IPS-18c (cell line): ENCODE results near the gene KRT37.

Experiments used
- H3K4me3 ChIP-seq: 2 replicates; pipeline ENCODE4 v1.7.0; 2013; ENCODE audit warnings: low read depth, mild to moderate bottlenecking, low read length, moderate library complexity; ENCODE audit not compliant: insufficient read depth
- H3K9me3 ChIP-seq: one replicate; pipeline ENCODE4 v1.6.1; 2013; ENCODE audit warnings: mild to moderate bottlenecking, low read length, moderate library complexity; ENCODE audit not compliant: control insufficient read depth, insufficient read depth

KRT37 gene

DNA sequence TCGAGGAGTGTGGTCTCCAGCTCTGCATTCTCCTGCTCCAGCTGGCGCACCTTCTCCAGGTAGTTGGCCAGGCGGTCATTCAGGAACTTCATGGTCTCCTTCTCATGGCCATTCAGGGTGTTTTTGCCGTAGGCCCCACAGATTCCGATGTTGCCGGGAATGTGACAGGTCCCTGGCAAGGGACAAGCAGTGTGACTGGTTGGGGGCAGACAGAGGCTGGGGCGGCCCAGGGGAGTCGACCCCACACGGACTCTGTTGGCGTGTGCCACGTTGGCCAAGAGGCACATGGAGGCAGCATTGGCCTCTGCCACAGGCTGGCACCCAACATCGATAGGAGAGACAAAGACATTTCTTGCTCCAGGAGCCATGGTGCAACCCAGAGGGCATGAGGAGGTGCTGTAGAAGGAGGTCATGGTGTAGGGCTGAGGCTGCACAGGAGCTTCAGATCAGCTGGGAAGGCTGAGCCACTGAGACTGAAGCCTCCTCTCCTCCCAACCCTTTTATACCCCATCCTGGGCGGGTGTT, at the start of gene KRT37:
KRT37 (minus strand) TSS at position 475 of the 525 bp plus-strand sequence; CDS start at position 413, 62 bp downstream.
- H3K9me3 ChIP-seq, result no peaks in the 10 kb centered on the region
- H3K4me3 ChIP-seq, result no peak within 1 kb of the TSS

DNA sequence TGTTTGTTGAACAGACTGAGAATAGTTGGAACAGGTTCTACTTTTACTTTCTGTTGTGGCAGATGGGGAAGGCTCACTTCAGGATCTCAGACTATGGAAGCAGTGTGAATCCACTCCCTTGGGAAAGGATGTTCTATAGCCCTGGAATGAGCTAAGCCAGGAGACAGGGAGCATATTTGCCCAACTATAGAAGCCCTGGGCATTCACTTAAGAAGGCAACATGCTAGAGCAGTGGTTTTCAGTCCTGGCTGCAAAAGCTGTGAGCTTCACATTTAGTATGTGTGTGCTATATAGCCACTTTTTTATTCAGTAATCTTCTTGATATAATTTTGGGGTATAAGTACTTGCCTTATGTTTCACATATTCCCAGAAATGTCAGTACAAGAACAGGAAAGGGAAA, 44.0 kb upstream of the KRT37 start:
- no peak overlapping the region for H3K4me3 ChIP-seq
- H3K9me3 ChIP-seq, result peaks cover 2% of the 10 kb centered on the region

DNA sequence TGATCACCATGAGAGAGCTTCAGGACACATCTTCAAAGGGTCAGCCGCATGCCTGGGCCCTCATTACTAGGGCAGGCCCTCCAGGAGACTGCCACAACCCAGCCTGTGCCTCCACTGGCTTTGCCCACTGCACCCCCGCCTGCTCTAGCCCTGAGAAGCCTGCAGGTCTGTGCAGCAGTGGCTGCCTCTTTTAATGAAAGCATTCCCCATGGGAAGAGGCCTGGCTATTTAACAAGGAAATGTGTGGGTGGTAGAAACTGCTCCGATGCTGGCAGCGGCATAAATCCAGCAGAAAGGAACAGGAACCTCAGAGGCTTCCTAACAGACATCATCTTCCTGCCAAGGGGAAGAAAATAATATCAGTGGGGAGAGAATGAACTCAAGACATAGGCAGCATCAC, 43.2 kb upstream of the KRT37 start:
- Histone ChIP-seq H3K4me3 (no peak overlapping the region), H3K9me3 (peaks cover 2% of the 10 kb centered on the region)

DNA sequence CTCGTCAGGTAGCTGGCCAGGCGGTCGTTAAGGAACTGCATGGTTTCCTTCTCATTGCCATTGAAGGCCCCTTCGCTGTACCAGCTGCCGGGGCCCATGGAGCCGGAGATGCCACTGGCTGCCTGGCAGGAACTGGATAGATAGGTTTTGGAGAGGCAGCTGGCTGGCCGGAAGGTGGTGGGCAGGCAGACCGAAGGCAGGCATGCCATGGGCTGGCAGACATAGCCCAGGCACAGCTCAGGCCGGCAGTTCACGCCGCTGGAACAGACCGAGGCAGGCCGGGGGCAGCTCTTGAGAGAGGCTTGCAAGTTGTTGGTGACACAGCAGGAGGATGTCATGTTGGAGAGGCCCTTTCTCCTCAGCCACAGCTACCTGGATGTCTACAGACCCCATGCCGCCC, 42.6 kb upstream of the KRT37 start, which contains the start of gene KRT32:
KRT32 (minus strand) TSS at position 399 of the 400 bp plus-strand sequence; CDS start at position 338, 61 bp downstream.
- H3K4me3 ChIP-seq, result no peak within 1 kb of the TSS
- peaks cover 2% of the 10 kb centered on the region for H3K9me3 ChIP-seq

DNA sequence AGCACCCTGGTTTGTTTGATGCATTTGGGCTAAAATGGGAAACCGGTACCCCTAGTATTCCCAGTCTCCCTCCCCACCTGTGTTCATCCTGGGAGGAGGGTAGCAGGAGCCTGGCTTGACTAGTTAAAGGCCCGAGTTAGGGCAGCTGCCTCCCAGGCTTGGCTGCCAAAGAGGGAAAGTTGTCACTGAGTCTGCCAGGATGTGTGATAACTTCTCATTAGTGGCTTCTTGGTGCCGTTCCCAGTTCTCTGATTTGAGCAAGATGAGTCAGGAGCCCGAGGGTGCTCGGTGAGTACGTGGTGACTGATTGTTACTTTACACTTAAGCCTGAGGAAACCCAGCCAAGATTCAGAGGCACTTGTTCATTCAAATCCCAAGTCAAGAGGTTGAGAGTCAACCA, 40.3 kb upstream of the KRT37 start:
- Histone ChIP-seq H3K4me3 (no peak overlapping the region), H3K9me3 (peaks cover 2% of the 10 kb centered on the region)

DNA sequence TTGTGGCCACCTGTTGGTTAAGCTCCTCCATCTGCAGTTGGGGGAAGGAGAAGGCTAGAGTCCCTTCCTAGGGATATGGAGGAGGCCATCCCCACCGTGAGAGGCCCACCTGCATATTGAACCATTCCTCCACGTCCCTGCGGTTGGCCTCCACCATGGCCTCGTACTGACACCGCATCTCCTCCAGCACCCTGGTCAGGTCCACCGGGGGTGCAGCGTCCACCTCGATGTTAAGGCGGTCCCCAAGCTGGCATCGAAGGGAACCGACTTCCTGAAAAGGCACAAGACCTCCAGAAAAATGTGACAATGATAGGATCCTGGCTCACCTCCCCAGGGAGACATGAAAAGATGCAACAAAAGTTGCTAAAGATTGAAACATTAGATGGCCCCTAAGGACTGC, 39.8 kb upstream of the KRT37 start:
- no peak overlapping the region for H3K4me3 ChIP-seq
- H3K9me3 ChIP-seq, result peaks cover 2% of the 10 kb centered on the region

DNA sequence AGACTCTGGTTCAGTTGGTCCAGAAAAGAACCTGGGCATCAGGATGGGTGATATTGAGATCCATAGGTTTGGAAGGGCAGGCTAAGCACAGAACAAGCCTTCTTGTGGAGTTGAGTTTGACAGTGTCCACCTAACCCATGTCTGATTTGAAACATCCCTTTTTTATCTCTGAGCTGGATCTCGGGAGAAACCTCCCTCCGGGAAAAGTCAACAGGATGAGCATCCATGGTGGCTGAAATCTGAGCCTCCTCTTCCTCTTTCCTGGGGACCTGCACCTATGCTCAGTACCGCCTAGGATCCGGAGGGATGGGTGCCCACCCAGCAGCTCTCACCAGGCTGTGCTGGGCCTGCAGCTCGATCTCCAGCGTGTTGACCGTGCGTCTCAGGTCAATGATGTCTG, 39.4 kb upstream of the KRT37 start:
- Histone ChIP-seq H3K4me3 (no peak overlapping the region), H3K9me3 (peaks cover 2% of the 10 kb centered on the region)

DNA sequence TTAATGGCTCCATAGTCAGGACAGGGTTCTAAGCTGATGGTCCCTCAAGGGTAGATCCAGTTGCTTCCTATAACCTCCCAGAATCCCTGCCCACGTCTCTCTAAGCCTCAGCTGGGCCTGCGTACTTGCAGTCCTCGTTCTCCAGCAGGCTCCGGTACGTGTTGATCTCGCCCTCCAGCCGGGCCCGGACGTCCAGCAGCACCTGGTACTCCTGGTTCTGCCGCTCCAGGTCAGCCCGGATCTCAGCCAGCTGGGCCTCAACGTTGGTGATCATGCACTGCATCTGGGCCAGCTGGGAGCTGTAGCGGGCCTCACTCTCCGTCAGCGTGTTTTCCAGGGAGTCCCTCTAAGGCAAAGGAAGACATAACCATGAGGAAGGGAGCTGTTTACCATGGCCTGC, 38.3 kb upstream of the KRT37 start:
- Histone ChIP-seq H3K9me3 (peaks cover 2% of the 10 kb centered on the region), H3K4me3 (no peak overlapping the region)

DNA sequence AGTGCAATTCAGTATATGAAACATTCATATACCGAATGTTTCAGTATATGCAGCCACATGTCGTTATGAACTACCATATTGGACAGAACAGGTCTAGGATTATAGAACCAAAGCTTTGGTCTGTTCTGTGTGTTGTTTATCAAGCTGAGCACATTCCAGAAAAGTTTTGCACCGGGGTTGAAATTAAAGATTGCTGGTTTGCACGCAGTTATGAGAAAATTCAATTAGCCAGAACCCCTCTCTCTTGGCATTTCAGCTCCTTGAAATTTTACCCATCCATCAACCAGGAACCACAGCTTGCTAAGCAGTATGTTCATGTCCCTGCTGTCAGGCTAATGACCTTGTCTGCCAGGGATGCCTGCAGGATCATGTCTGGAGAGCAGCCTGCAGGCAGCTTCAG, 33.3 kb upstream of the KRT37 start:
- Histone ChIP-seq H3K9me3 (peaks cover 3% of the 10 kb centered on the region), H3K4me3 (no peak overlapping the region)

DNA sequence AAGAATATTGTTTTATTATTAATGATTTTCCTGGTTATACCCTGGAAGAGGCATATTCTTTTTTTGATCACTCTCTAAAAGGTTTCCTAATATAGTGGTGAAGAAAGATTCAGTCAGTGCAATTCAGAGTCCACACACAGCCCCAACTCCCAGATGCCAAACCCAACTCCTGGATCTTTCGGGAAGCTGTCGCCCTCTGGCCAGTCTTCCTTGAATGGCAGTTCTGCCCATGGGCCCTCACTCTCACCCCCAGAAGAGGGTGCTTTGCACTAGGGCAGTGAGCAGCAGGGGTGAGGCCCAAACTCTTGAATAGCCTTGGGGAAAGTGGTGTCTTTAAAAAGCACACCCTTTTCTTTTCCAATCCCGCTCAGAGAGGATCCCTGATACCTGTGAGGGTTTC, 31.8 kb upstream of the KRT37 start:
- H3K9me3 ChIP-seq, result peaks cover 8% of the 10 kb centered on the region
- no peak overlapping the region for H3K4me3 ChIP-seq

DNA sequence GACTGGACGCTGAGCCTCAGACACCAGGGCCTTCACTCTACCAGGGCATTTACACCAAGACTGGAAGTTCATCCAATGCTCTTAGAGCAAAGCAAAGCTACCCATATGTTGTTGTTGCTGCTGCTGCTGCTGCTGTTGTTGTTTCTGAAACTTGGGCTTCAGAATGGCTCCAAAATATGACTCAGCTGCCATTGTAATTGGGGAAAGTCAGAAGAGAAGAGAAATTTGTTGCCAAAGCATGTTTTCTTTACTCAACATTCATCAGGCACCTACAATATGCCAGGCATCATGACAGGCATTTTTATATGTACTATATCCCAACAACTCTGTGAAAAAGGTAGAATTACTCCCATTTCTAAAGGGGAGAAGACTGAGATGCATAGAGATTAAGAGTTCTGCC, 30.9 kb upstream of the KRT37 start:
- H3K4me3 ChIP-seq, result no peak overlapping the region
- peaks cover 8% of the 10 kb centered on the region for H3K9me3 ChIP-seq

DNA sequence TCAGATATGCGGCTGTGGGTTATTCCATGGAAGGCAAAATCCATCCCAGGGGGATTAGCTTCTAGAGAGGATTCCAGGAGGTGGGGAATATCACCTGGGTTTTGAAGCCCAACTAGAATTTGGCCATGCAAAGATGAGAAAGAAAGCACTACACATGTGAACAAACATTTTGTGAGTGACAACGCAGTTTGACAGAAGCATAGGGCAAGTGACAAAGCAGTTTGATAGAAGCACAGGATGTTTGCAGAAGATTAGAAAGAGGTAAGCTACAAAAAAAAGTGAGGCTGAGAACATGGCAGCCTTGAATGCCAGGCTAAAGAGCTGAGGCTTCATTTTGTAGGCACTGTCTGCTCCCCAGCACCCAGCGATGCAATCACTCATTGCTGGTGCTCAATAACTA, 28.7 kb upstream of the KRT37 start:
- H3K9me3 ChIP-seq, result peaks cover 8% of the 10 kb centered on the region
- H3K4me3 ChIP-seq, result no peak overlapping the region

DNA sequence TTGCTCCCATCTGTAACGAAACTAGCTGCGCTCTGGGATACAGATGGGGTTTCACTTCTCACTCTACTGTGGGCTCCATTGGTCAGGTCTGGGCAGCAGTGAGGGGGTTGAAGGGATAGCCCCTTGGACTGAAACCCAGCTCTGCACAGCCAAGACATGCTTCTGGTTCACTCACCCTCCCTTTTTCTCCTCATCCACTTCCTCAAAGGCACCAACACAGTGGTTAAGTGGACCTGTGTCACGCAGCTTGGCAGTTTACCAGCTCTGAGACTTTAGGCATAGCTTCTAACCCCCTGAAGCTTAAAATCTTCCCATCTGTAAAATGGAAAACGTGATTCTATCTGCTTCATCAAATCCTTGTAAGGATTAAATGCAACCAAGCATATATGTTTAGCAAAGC, 27.9 kb upstream of the KRT37 start:
- Histone ChIP-seq H3K4me3 (no peak overlapping the region), H3K9me3 (peaks cover 7% of the 10 kb centered on the region)

DNA sequence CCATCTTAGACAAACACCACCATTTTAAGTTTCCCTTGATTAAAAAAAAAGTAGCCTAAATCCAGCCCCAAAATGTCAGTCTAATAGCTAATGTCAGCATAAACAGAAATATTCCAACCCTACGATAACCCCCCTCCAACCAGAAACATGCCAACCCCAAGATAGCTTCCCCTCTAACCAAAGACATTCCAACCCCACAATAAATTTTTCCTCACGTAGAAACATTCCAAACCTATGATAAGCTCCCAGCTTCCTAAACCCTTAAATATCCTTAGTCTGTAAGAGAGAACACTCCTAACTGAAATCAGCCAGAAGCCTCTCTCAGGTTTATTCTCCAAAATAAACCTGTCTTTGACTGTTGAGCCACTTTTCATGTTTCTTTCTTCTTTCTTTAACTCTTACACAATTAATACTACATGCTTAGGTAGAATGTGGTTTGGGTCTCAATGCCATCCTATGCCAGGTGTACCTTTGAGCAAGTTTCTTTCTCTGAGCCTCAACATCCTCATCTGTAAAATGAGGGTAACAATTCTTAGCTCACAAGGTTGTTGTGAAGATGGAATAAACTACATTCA, 26.9 kb upstream of the KRT37 start:
- H3K4me3 ChIP-seq, result no peak overlapping the region

DNA sequence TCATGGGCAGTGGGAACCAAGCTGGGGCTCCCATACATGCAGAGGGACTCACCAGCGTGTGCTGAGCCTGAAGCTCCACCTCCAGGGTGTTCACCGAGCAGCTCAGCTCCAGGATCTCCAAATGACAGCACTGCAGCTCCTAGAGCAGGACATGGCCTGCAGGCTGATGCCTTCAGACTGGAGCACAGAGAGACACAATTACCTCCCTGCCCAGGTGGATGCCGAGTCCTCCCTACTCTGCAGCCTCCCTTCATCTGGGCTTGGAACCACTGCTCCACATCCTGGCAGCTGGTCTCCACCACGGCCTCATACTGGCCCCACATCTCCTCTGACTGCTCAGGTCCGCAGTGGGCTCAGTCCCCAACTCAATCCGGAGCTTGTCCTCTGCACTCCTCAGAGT, 24.6 kb upstream of the KRT37 start:
- no peak overlapping the region for H3K4me3 ChIP-seq
- H3K9me3 ChIP-seq, result peaks cover 9% of the 10 kb centered on the region

More for the DNA sequence above, 26.9 kb upstream of the KRT37 start:
- H3K9me3 ChIP-seq, result peaks cover 7% of the 10 kb centered on the region

DNA sequence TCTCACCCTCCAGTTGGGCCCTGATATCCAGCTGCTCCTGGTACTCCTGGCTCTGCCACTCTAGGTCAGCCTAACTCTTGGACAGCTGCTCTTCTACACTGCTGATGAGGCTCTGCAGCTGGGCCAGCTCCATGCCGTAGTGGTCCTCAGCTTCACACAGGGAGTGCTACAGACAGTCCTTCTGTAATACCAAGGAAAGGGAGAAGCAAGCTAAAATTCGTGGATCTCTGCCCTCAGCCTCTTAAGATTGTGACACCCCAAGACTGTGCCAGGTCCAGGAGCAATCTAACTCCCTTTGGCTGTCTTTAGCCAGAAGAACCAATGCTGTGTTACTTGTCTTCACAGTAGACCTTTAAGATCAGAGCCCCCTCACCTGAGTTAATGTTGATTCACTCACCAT, 24.1 kb upstream of the KRT37 start:
- Histone ChIP-seq H3K9me3 (peaks cover 9% of the 10 kb centered on the region), H3K4me3 (no peak overlapping the region)

DNA sequence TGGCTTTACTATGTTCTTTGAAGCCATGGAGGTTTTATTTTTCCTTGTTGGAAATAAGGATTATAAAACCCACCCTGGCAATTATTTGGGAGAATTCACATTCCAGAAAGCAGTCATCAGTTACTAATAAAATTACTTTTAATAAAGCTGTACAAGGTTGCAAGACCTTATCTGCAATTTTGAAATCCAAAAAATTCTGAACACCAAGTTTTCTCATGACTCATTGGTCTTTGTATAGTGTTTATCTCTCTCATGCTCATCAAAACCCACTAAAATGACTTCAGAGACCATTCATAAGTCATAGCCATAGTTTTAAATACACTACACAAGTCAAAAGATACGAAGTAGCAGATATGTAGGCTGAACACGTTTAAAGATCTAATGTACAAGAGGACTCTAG, 22.4 kb upstream of the KRT37 start:
- no peak overlapping the region for H3K4me3 ChIP-seq
- peaks cover 7% of the 10 kb centered on the region for H3K9me3 ChIP-seq

DNA sequence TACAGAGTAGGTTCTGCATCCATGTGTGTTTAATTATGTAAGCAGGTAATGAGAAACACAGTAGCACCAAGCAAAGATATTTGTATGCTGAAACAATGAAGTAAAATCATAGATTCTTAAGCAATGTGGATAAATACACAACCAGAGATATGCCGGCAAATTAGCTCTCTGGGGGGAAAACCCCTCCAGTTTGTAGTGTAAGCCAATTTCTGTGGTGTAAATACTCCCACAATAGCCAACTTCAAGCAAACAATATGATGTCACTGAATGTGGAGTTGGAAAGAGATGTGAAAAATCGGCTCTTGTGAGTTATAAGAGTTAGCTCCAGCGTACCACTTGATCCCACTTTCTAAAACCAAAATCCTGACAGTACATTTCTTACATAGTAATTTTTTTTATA, 20.3 kb upstream of the KRT37 start:
- Histone ChIP-seq H3K4me3 (no peak overlapping the region), H3K9me3 (peaks cover 4% of the 10 kb centered on the region)

DNA sequence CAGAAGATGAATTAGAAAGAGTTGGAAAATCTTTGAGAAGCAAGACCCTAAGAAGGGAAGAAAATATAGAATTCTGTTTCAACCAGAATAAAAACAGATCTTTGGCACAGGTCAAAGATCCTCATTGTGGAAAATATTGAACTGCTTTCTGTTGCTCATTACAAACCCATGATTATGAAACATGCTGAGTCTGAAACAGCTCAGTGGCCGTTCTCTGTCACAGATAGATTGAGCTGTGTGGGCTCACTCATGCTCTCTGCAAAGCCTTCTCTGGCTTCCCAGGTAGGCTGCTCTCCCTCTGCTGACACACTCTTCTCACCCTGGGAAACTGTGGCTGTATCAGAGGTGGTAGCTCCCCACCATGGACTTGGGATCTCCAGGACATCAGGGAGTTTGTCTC, 19.8 kb upstream of the KRT37 start:
- Histone ChIP-seq H3K9me3 (peaks cover 4% of the 10 kb centered on the region), H3K4me3 (no peak overlapping the region)
